H1 (cell line): ENCODE data around the gene PLA2G10. TPM values are rescaled to one million over a fixed set of nuclear protein-coding genes. Genes with fewer than 3 reads are reported as not detected.

Experiments
- CTCF ChIA-PET: fragments of 300-600 bp; sonication (Branson Sonifier 250); formaldehyde crosslinking; loops from one replicate; lab custom pipeline; 2021; ENCODE audit not compliant: partially characterized antibody; lab: Charles Lee
- POLR2A ChIA-PET: fragments of 300-600 bp; sonication (Branson Sonifier 250); formaldehyde crosslinking; loops from one replicate; lab custom pipeline; 2021; ENCODE audit warnings: inconsistent platforms; ENCODE audit not compliant: partially characterized antibody; lab: Charles Lee
- DNase-seq, 2 experiments: peaks; one replicate each; pipeline versions ENCODE4 v3.0.0 to v3.0.0-alpha.2; 2010 to 2022; ENCODE audit warnings: low spot score in 2 of 2, low read depth in 1 of 2, mixed read lengths in 1 of 2
- FAIRE-seq: peaks from 2 replicates; lab custom pipeline; 2011; peaks lifted over from hg19 to GRCh38; lab: Jason Lieb, UNC
- H2AFZ ChIP-seq: 2 replicates; pipeline ENCODE4 v1.8.1; 2012; ENCODE audit warnings: low read length, inconsistent platforms
- H2AK5ac ChIP-seq: 2 replicates; pipeline ENCODE4 v1.6.1; 2013; ENCODE audit warnings: low read depth, low read length
- H2BK120ac ChIP-seq: replicated peaks from 2 replicates; pipeline ENCODE3; 2013; ENCODE audit warnings: low read depth, low read length, inconsistent platforms
- H2BK12ac ChIP-seq: 2 replicates; pipeline ENCODE4 v1.6.1; 2013; ENCODE audit warnings: low read depth, low read length
- H2BK15ac ChIP-seq: 2 replicates; pipeline ENCODE4 v1.6.1; 2013; ENCODE audit warnings: low read length
- H2BK20ac ChIP-seq: 2 replicates; pipeline ENCODE4 v1.6.1; 2013; ENCODE audit warnings: low read length
- H2BK5ac ChIP-seq: 2 replicates; pipeline ENCODE4 v1.6.1; 2013; ENCODE audit warnings: low read depth, low read length
- H3K14ac ChIP-seq: 2 replicates; pipeline ENCODE4 v1.6.1; 2013; ENCODE audit warnings: inconsistent platforms; ENCODE audit not compliant: insufficient read length
- H3K18ac ChIP-seq: 2 replicates; pipeline ENCODE4 v1.6.1; 2013; ENCODE audit warnings: low read length; ENCODE audit errors: extremely low read depth
- H3K23ac ChIP-seq: 2 replicates; pipeline ENCODE4 v1.6.1; 2013; ENCODE audit warnings: inconsistent platforms; ENCODE audit not compliant: insufficient read length
- H3K23me2 ChIP-seq: 2 replicates; pipeline ENCODE4 v1.6.1; 2013; ENCODE audit warnings: low read depth, low read length
- H3K27ac ChIP-seq: 2 replicates; pipeline ENCODE4 v1.6.1; 2011; ENCODE audit warnings: low read depth, low read length, inconsistent platforms
- H3K27me3 ChIP-seq, 4 experiments: replicated peaks in 1 of 4; 1 replicate in 1 of 4; 2 replicates in 3 of 4; pipeline versions ENCODE4 v1.6.1 to v1.8.1; 2011 to 2013; ENCODE audit warnings: low read length in 3 of 4, mild to moderate bottlenecking in 3 of 4, inconsistent platforms in 2 of 4, mixed read lengths in 2 of 4, moderate library complexity in 1 of 4; ENCODE audit not compliant: control insufficient read depth in 3 of 4, insufficient read depth in 3 of 4; ENCODE audit errors: extremely low read depth in 1 of 4
- H3K36me3 ChIP-seq, 4 experiments: 2 replicates each; pipeline versions ENCODE4 v1.6.1 to v1.8.1; 2011 to 2013; ENCODE audit warnings: mild to moderate bottlenecking in 4 of 4, low read length in 3 of 4, moderate library complexity in 2 of 4, control low read depth in 1 of 4, inconsistent platforms in 1 of 4; ENCODE audit not compliant: insufficient read depth in 4 of 4, control insufficient read depth in 2 of 4
- H3K4ac ChIP-seq: replicated peaks from 2 replicates; pipeline ENCODE3; 2013; ENCODE audit warnings: low read length, low read depth, mixed read lengths, inconsistent platforms; ENCODE audit not compliant: insufficient read length
- H3K4me1 ChIP-seq, 4 experiments: replicated peaks in 1 of 4; 1 replicate in 1 of 4; 2 replicates in 3 of 4; pipeline versions ENCODE4 v1.6.1 to v1.8.1; 2011 to 2013; ENCODE audit warnings: low read length in 3 of 4, inconsistent platforms in 2 of 4, mixed read lengths in 1 of 4; ENCODE audit not compliant: insufficient read depth in 4 of 4, control insufficient read depth in 3 of 4
- H3K4me2 ChIP-seq, 2 experiments: 2 replicates each; pipeline versions ENCODE4 v1.6.1 to v1.8.1; 2011 to 2013; ENCODE audit warnings: low read depth in 2 of 2, low read length in 2 of 2, control low read depth in 1 of 2, inconsistent platforms in 1 of 2, mild to moderate bottlenecking in 1 of 2; ENCODE audit not compliant: insufficient read depth in 1 of 2
- H3K4me3 ChIP-seq, 4 experiments: fragments of 200-600, 300-600 bp in 1 of 4; sonication (generic), shearing (Covaris generic), sonication (Bioruptor Twin) in 1 of 4; 2 replicates each; pipeline versions ENCODE4 v1.5.1 to v1.8.1; 2011 to 2016; ENCODE audit warnings: low read length in 4 of 4, low read depth in 3 of 4, control low read depth in 2 of 4, inconsistent platforms in 2 of 4, mild to moderate bottlenecking in 2 of 4, mixed read lengths in 1 of 4, moderate library complexity in 1 of 4; ENCODE audit not compliant: insufficient read depth in 2 of 4; ENCODE audit errors: extremely low read depth in 1 of 4
- H3K56ac ChIP-seq: replicated peaks from 2 replicates; pipeline ENCODE3; 2013; ENCODE audit warnings: low read depth, mild to moderate bottlenecking, mixed read lengths, low read length, inconsistent platforms; ENCODE audit not compliant: insufficient read length
- H3K79me1 ChIP-seq: 2 replicates; pipeline ENCODE4 v1.6.1; 2013; ENCODE audit warnings: low read depth, low read length, control low read depth
- H3K79me2 ChIP-seq, 2 experiments: 2 replicates each; pipeline versions ENCODE4 v1.6.1 to v1.8.1; 2012 to 2013; ENCODE audit warnings: low read length in 2 of 2, mild to moderate bottlenecking in 2 of 2, inconsistent platforms in 1 of 2; ENCODE audit not compliant: insufficient read depth in 2 of 2, control insufficient read depth in 1 of 2
- H3K9ac ChIP-seq, 4 experiments: replicated peaks in 1 of 4; 1 replicate in 1 of 4; 2 replicates in 3 of 4; pipeline versions ENCODE4 v1.6.1 to v1.8.1; 2011 to 2013; ENCODE audit warnings: low read depth in 3 of 4, low read length in 3 of 4, control low read depth in 2 of 4, mild to moderate bottlenecking in 2 of 4, moderate library complexity in 2 of 4, inconsistent platforms in 1 of 4; ENCODE audit errors: extremely low read depth in 1 of 4
- H3K9me3 ChIP-seq, 2 experiments: 2 replicates each; pipeline versions ENCODE4 v1.6.1 to v1.8.1; 2012 to 2013; ENCODE audit warnings: mild to moderate bottlenecking in 2 of 2, moderate library complexity in 2 of 2, control low read depth in 1 of 2, inconsistent platforms in 1 of 2, low read depth in 1 of 2, low read length in 1 of 2, mixed read lengths in 1 of 2; ENCODE audit not compliant: insufficient read depth in 2 of 2
- H4K20me1 ChIP-seq, 2 experiments: replicated peaks in 1 of 2; 2 replicates each; pipeline versions ENCODE3 to v1.8.1; 2011 to 2013; ENCODE audit warnings: inconsistent platforms in 2 of 2, low read length in 2 of 2, mild to moderate bottlenecking in 1 of 2; ENCODE audit not compliant: insufficient read depth in 2 of 2, control insufficient read depth in 1 of 2
- H4K5ac ChIP-seq: 2 replicates; pipeline ENCODE4 v1.6.1; 2013; ENCODE audit warnings: low read length, low read depth, mixed read lengths, inconsistent platforms; ENCODE audit not compliant: insufficient read length
- H4K8ac ChIP-seq: 2 replicates; pipeline ENCODE4 v1.8.0; 2013; ENCODE audit warnings: mild to moderate bottlenecking, moderate library complexity, low read length, inconsistent platforms; ENCODE audit not compliant: insufficient read depth; ENCODE audit errors: extremely low read depth
- H4K91ac ChIP-seq: replicated peaks from 2 replicates; pipeline ENCODE3; 2013; ENCODE audit warnings: low read length, mixed read lengths, inconsistent platforms; ENCODE audit not compliant: insufficient read length
- CHD1 ChIP-seq: IDR thresholded peaks from 2 replicates; pipeline ENCODE4 v1.6.1; 2012; ENCODE audit warnings: low read depth, low read length, improper control_type of control experiment
- EZH2 ChIP-seq: fragments of 200-600 bp; sonication (generic); IDR thresholded peaks from 2 replicates; pipeline ENCODE4 v1.7.1; 2012; ENCODE audit warnings: low read depth, mild to moderate bottlenecking, moderate library complexity, low read length, inconsistent platforms; ENCODE audit not compliant: severe bottlenecking
- MAFK ChIP-seq: IDR thresholded peaks from 2 replicates; pipeline ENCODE4 v1.6.1; 2012; ENCODE audit warnings: low read depth, mild to moderate bottlenecking, improper control_type of control experiment, low read length
- SIRT6 ChIP-seq: IDR thresholded peaks from one replicate; pipeline ENCODE4 v1.7.1; 2012; ENCODE audit warnings: low read length, inconsistent platforms
- SIX5 ChIP-seq: IDR thresholded peaks from 2 replicates; pipeline ENCODE4 v1.6.1; 2011; ENCODE audit warnings: mild to moderate bottlenecking, low read depth, low read length
- TBP ChIP-seq: IDR thresholded peaks from 2 replicates; pipeline ENCODE4 v1.6.1; 2011; ENCODE audit warnings: low read depth, low read length, improper control_type of control experiment
- WGBS, 2 experiments: shearing (Covaris generic) in 1 of 2; methylation state at CpG; one replicate each; pipeline versions ENCODE4 v1.1.6 to v1.1.7; 2013 to 2015; ENCODE audit warnings: low lambda C conversion rate in 2 of 2, mixed read lengths in 2 of 2, inconsistent platforms in 1 of 2, low coverage in 1 of 2, missing lambda C conversion rate in 1 of 2; ENCODE audit not compliant: insufficient replicate concordance in 2 of 2, insufficient coverage in 1 of 2, insufficient read length in 1 of 2; ENCODE audit errors: extremely low coverage in 1 of 2, missing lambda C conversion rate in 1 of 2; 5-methylcytosine and 5-hydroxymethylcytosine counted together
- polyA plus RNA-seq, 7 experiments: library from polyadenylated mRNA; depleted of rRNA in 3 of 7; stranded (reverse) in 5 of 7; unstranded in 2 of 7; fragments of >200 nt in 5 of 7; fragments of 200-250 nt in 2 of 7; gene quantifications; 1 replicate in 5 of 7; 2 replicates in 1 of 7; 4 replicates in 1 of 7; pipeline versions ENCODE4 v1.2.1 to v1.2.3, GENCODE V29; 2011 to 2013; ENCODE audit warnings: missing spikeins in 2 of 7, mixed read lengths in 2 of 7
- total RNA-seq: library from RNA; stranded (reverse); fragmentation: NEBNext Ultra II Directional; extraction: Animal tissue kit (Norgen Biotek cat#: 25700); gene quantifications from 2 replicates; pipeline ENCODE4 v1.2.1, GENCODE V29; 2021

Gene PLA2G10
- total and polyA plus RNA-seq, 2 of the 8 experiments (the other 6 are each of a cell fraction or from before 2014, with no cell fraction given), result 0.60 to 2.2 TPM

GRCh38 chr16:14672403-14672971 is 21.6 kb downstream of the PLA2G10 start:
- peaks cover 0 to 15% (median 6%) of the 10 kb centered on the region in 4 experiments; a peak in 4 of 8 replicates for H3K36me3 ChIP-seq
- no peak overlapping the region for H3K4me3 ChIP-seq
- no peak overlapping the region for H4K91ac ChIP-seq
- ChIA-PET POLR2A (no interaction called here), CTCF (no interaction called here)
- H2AFZ ChIP-seq, result no peak overlapping the region
- H3K27ac ChIP-seq, result no peak overlapping the region
- H3K27me3 ChIP-seq, result no peaks in the 10 kb centered on the region
- H2BK20ac ChIP-seq, result no peak overlapping the region
- no peak overlapping the region for H3K56ac ChIP-seq
- no peak for FAIRE-seq
- no peak overlapping the region for H3K4ac ChIP-seq
- H4K20me1 ChIP-seq, result peaks cover 2 to 3% of the 10 kb centered on the region in 2 experiments
- H2AK5ac ChIP-seq, result no peak overlapping the region
- H3K23me2 ChIP-seq, result peaks cover under 1% of the 10 kb centered on the region; the same call in 1 of the 2 replicates
- TF ChIP-seq MAFK, result no peak
- TF ChIP-seq SIX5, result no peak
- no peak for TF ChIP-seq TBP
- TF ChIP-seq SIRT6, result no peak
- TF ChIP-seq CHD1, result no peak
- TF ChIP-seq EZH2, result no peak
- no peak overlapping the region for H2BK15ac ChIP-seq
- WGBS, 2 experiments, result 91% methylated on average over 7 of the region's 7 CpGs; no CpG with 5 or more reads in 1 of the 2 experiments
- DNase-seq, result no peak
- H3K9ac ChIP-seq, result no peak overlapping the region
- H2BK5ac ChIP-seq, result no peak overlapping the region
- H4K5ac ChIP-seq, result no peak overlapping the region
- no peak overlapping the region for H3K4me2 ChIP-seq
- H3K9me3 ChIP-seq, result no peaks in the 10 kb centered on the region
- H2BK12ac ChIP-seq, result no peak overlapping the region
- H3K4me1 ChIP-seq, result no peaks in the 10 kb centered on the region
- no peak overlapping the region for H3K14ac ChIP-seq
- H3K23ac ChIP-seq, result no peak overlapping the region
- H3K79me2 ChIP-seq, result no peaks in the 10 kb centered on the region
- H4K8ac ChIP-seq, result no peak overlapping the region
- H2BK120ac ChIP-seq, result no peak overlapping the region
- H3K79me1 ChIP-seq, result no peaks in the 10 kb centered on the region
- H3K18ac ChIP-seq, result no peak overlapping the region
